Trophoblast cell (in vitro differentiated cells and primary cell): ENCODE results near the gene LRRIQ1.
"Not testable (repeated sequence)": the region's sequence is repeated elsewhere in the genome, so short reads cannot be mapped to it uniquely, and the experiment has no call there.

Experiments
- DNase-seq, 2 donors: peaks; one replicate each; pipeline ENCODE4 v3.0.0-alpha.2; 2016
- H2AFZ ChIP-seq: 2 replicates; pipeline ENCODE4 v1.6.1; 2013; ENCODE audit warnings: low read length, moderate library complexity, mild to moderate bottlenecking; ENCODE audit not compliant: insufficient read depth, poor library complexity
- H2AK5ac ChIP-seq: 2 replicates; pipeline ENCODE4 v1.6.1; 2013; ENCODE audit warnings: mild to moderate bottlenecking, low read length
- H2BK120ac ChIP-seq: 2 replicates; pipeline ENCODE4 v1.6.1; 2013; ENCODE audit warnings: low read length, mild to moderate bottlenecking, moderate library complexity; ENCODE audit not compliant: insufficient read depth, poor library complexity
- H2BK12ac ChIP-seq: 2 replicates; pipeline ENCODE4 v1.6.1; 2013; ENCODE audit warnings: mild to moderate bottlenecking, low read length, moderate library complexity
- H2BK5ac ChIP-seq: 2 replicates; pipeline ENCODE4 v1.6.1; 2013; ENCODE audit warnings: low read length, low read depth, moderate library complexity, mild to moderate bottlenecking; ENCODE audit not compliant: poor library complexity
- H3K14ac ChIP-seq: 2 replicates; pipeline ENCODE4 v1.6.1; 2013; ENCODE audit warnings: mild to moderate bottlenecking, low read length
- H3K18ac ChIP-seq: 2 replicates; pipeline ENCODE4 v1.6.1; 2013; ENCODE audit warnings: mild to moderate bottlenecking, low read length
- H3K23ac ChIP-seq: 2 replicates; pipeline ENCODE4 v1.6.1; 2013; ENCODE audit warnings: low read length
- H3K27ac ChIP-seq: 2 replicates; pipeline ENCODE4 v1.5.1; 2013; ENCODE audit warnings: low read depth, mild to moderate bottlenecking, inconsistent platforms, low read length, moderate library complexity
- H3K27me3 ChIP-seq: 2 replicates; pipeline ENCODE4 v1.6.1; 2013; ENCODE audit warnings: inconsistent platforms, mild to moderate bottlenecking, low read length, moderate library complexity; ENCODE audit not compliant: insufficient read depth
- H3K36me3 ChIP-seq, 2 experiments: 1 replicate in 1 of 2; 2 replicates in 1 of 2; pipeline ENCODE4 v1.6.1; 2013; ENCODE audit warnings: low read length in 2 of 2, mild to moderate bottlenecking in 2 of 2, moderate library complexity in 1 of 2; ENCODE audit not compliant: insufficient read depth in 2 of 2, control insufficient read depth in 1 of 2
- H3K4ac ChIP-seq: 2 replicates; pipeline ENCODE4 v1.6.1; 2013; ENCODE audit warnings: low read depth, mild to moderate bottlenecking, low read length, moderate library complexity
- H3K4me1 ChIP-seq, 2 experiments: 1 replicate in 1 of 2; 2 replicates in 1 of 2; pipeline ENCODE4 v1.6.1; 2013; ENCODE audit warnings: low read length in 2 of 2, mild to moderate bottlenecking in 2 of 2, moderate library complexity in 1 of 2; ENCODE audit not compliant: insufficient read depth in 2 of 2, control insufficient read depth in 1 of 2
- H3K4me2 ChIP-seq: 2 replicates; pipeline ENCODE4 v1.6.1; 2013; ENCODE audit warnings: inconsistent platforms, mild to moderate bottlenecking, low read length, moderate library complexity
- H3K4me3 ChIP-seq: 2 replicates; pipeline ENCODE4 v1.5.1; 2013; ENCODE audit warnings: mild to moderate bottlenecking, low read depth, low read length, inconsistent platforms
- H3K79me1 ChIP-seq: one replicate; pipeline ENCODE4 v1.6.1; 2013; ENCODE audit warnings: low read length
- H3K79me2 ChIP-seq: 2 replicates; pipeline ENCODE4 v1.6.1; 2013; ENCODE audit warnings: low read length, mild to moderate bottlenecking; ENCODE audit not compliant: control insufficient read depth, insufficient read depth, poor library complexity
- H3K9ac ChIP-seq: 2 replicates; pipeline ENCODE4 v1.6.1; 2013; ENCODE audit warnings: mild to moderate bottlenecking, low read length
- H3K9me3 ChIP-seq: 2 replicates; pipeline ENCODE4 v1.6.1; 2013; ENCODE audit warnings: low read depth, mild to moderate bottlenecking, control low read depth, inconsistent platforms, low read length; ENCODE audit not compliant: insufficient read depth
- H4K12ac ChIP-seq: 2 replicates; pipeline ENCODE4 v1.6.1; 2013; ENCODE audit warnings: low read depth, mild to moderate bottlenecking, low read length, moderate library complexity
- H4K8ac ChIP-seq: 2 replicates; pipeline ENCODE4 v1.6.1; 2013; ENCODE audit warnings: low read depth, mild to moderate bottlenecking, low read length, moderate library complexity
- H4K91ac ChIP-seq: one replicate; pipeline ENCODE4 v1.6.1; 2013; ENCODE audit warnings: low read depth, mild to moderate bottlenecking, low read length, moderate library complexity
- WGBS: extraction: QIAGEN DNeasy Blood & Tissue Kit; methylation state at CpG from one replicate; pipeline ENCODE4 v1.1.7; 2013; ENCODE audit warnings: missing lambda C conversion rate; ENCODE audit not compliant: insufficient read length, insufficient coverage; ENCODE audit errors: extremely low coverage; 5-methylcytosine and 5-hydroxymethylcytosine counted together

The LRRIQ1 gene

DNA sequence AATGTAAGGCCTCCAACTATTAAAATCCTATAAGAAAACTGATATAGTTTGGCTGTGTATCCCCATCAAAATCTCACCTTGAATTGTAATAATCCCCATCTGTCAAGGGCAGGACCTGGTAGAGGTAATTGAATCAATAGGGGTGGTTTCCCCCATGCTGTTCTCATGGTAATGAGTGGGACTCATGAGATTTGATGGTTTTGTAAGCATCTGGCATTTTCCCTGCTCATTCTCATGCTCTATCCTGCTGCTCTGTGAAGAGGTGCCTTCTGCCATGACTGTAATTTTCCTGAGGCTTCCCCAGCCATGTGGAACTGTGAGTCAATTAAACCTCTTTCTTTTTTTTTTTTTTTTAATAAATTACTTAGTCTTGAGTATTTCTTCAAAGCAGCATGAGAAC, 31.9 kb upstream of the LRRIQ1 start:
- H3K18ac ChIP-seq, result no peak overlapping the region
- H4K91ac ChIP-seq, result no peak overlapping the region
- no peak overlapping the region for H3K23ac ChIP-seq
- no peak for DNase-seq
- H4K8ac ChIP-seq, result no peak overlapping the region
- no peak overlapping the region for H3K14ac ChIP-seq
- no peak overlapping the region for H3K4ac ChIP-seq
- no peak overlapping the region for H2AK5ac ChIP-seq
- no peak overlapping the region for H3K4me2 ChIP-seq
- no peaks in the 10 kb centered on the region for H3K27me3 ChIP-seq
- H3K79me1 ChIP-seq, result no peaks in the 10 kb centered on the region
- H3K9ac ChIP-seq, result no peak overlapping the region
- H2AFZ ChIP-seq, result no peak overlapping the region
- H2BK12ac ChIP-seq, result no peak overlapping the region
- no peaks in the 10 kb centered on the region for H3K79me2 ChIP-seq
- H2BK5ac ChIP-seq, result no peak overlapping the region
- H3K4me3 ChIP-seq, result no peak overlapping the region
- H2BK120ac ChIP-seq, result no peak overlapping the region
- H3K4me1 ChIP-seq, result no peaks in the 10 kb centered on the region
- no peak overlapping the region for H4K12ac ChIP-seq
- H3K36me3 ChIP-seq, result no peaks in the 10 kb centered on the region
- H3K27ac ChIP-seq, result no peak overlapping the region
- H3K9me3 ChIP-seq, result no peaks in the 10 kb centered on the region

DNA sequence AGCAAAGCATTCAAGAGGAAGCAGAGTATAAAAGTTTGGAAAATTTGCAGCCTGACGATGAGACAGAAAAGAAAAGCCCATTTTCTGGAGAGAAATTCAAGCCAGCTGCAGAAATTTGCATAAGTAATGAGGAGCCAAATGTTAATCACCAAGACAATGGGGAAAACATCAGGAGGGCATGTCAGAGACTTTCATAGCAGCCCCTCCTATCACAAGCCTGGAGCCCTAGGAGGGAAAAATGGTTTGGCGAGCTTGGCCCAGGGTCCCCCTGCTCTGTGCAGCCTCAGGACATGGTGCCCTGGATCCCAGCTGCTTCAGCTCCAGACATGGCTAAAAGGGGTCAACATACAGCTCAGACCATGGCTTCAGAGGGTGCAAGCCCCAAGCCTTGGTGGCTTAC, 31.1 kb upstream of the LRRIQ1 start:
- no CpG with 5 or more reads among the region's 2 CpGs for WGBS
- H3K23ac ChIP-seq, result not testable (repeated sequence)

DNA sequence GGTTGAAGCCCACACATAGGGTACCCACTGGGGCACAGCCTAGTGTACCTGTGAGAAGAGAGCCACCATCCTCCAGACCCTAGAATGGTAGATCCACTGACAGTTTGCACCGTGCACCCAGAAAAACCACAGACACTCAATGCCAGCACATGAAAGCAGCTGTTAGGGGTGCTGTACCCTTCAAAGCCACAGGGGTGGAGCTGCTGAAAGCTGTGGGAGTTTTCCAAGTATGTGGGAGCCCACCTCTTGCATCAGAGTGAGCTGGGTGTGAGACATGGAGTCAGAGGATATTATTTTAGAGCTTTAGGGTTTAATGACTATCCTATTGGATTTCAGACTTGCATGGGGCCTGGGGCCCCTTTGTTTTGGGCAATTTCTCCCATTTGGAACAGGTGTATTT, 30.5 kb upstream of the LRRIQ1 start:
- no peak for DNase-seq
- Histone ChIP-seq H2BK12ac (no peak overlapping the region), H3K79me1 (no peaks in the 10 kb centered on the region), H3K4me2 (no peak overlapping the region), H3K23ac (no peak overlapping the region), H2BK120ac (no peak overlapping the region), H2BK5ac (no peak overlapping the region), H3K4ac (no peak overlapping the region), H3K36me3 (no peaks in the 10 kb centered on the region), H4K91ac (no peak overlapping the region), H3K4me1 (no peaks in the 10 kb centered on the region), H3K9me3 (no peaks in the 10 kb centered on the region), H3K79me2 (no peaks in the 10 kb centered on the region), H3K18ac (no peak overlapping the region), H4K8ac (no peak overlapping the region), H3K9ac (no peak overlapping the region), H4K12ac (no peak overlapping the region), H3K27me3 (no peaks in the 10 kb centered on the region), H2AK5ac (no peak overlapping the region), H3K27ac (no peak overlapping the region), H2AFZ (no peak overlapping the region), H3K14ac (no peak overlapping the region), H3K4me3 (no peak overlapping the region)
- WGBS, result no CpG with 5 or more reads among the region's 1 CpG

More for the DNA sequence above, 31.1 kb upstream of the LRRIQ1 start:
- H3K36me3 ChIP-seq, H3K27ac ChIP-seq, H3K14ac ChIP-seq, H3K4me1 ChIP-seq, H3K4me2 ChIP-seq, H3K9me3 ChIP-seq, H3K79me1 ChIP-seq, H2BK5ac ChIP-seq, H2BK12ac ChIP-seq, H3K4me3 ChIP-seq, H3K4ac ChIP-seq, H2BK120ac ChIP-seq, DNase-seq, H2AK5ac ChIP-seq, H3K27me3 ChIP-seq, H3K79me2 ChIP-seq, H4K8ac ChIP-seq, H3K18ac ChIP-seq, H4K91ac ChIP-seq, H4K12ac ChIP-seq, H2AFZ ChIP-seq: not testable (repeated sequence)
- H3K9ac ChIP-seq, result peak overlapping the region; percentile 47

DNA sequence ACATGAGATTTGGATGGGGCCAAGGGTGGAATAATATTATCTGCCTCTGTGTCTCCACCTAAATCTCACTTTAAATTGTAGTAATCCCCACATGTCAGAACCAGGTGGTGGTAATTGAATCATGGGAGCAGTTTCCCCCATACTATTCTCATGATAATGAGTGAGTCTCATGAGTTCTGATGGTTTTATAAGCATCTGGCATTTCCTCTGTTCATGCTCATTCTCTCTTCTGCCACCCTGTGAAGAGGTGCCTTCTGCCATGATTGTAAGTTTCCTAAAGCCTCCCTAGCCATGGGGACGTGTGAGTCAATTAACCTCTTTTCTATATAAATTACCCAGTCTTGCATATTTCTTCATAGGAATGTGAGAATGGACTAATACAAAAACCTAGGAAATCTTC, 29.9 kb upstream of the LRRIQ1 start:
- H2BK12ac ChIP-seq, result no peak overlapping the region
- H3K79me1 ChIP-seq, result no peaks in the 10 kb centered on the region
- no peak overlapping the region for H3K23ac ChIP-seq
- no peak overlapping the region for H2AK5ac ChIP-seq
- DNase-seq, result no peak
- H3K18ac ChIP-seq, result no peak overlapping the region
- H3K79me2 ChIP-seq, result no peaks in the 10 kb centered on the region
- no peak overlapping the region for H4K8ac ChIP-seq
- H3K36me3 ChIP-seq, result no peaks in the 10 kb centered on the region
- H2AFZ ChIP-seq, result no peak overlapping the region
- H2BK5ac ChIP-seq, result no peak overlapping the region
- no CpG with 5 or more reads among the region's 1 CpG for WGBS
- H3K4me1 ChIP-seq, result no peaks in the 10 kb centered on the region
- H3K27me3 ChIP-seq, result no peaks in the 10 kb centered on the region
- H3K4me3 ChIP-seq, result no peak overlapping the region
- no peak overlapping the region for H2BK120ac ChIP-seq
- H3K4ac ChIP-seq, result no peak overlapping the region
- no peak overlapping the region for H3K9ac ChIP-seq
- H4K91ac ChIP-seq, result no peak overlapping the region
- no peaks in the 10 kb centered on the region for H3K9me3 ChIP-seq
- no peak overlapping the region for H3K4me2 ChIP-seq
- no peak overlapping the region for H3K14ac ChIP-seq
- no peak overlapping the region for H3K27ac ChIP-seq
- no peak overlapping the region for H4K12ac ChIP-seq

DNA sequence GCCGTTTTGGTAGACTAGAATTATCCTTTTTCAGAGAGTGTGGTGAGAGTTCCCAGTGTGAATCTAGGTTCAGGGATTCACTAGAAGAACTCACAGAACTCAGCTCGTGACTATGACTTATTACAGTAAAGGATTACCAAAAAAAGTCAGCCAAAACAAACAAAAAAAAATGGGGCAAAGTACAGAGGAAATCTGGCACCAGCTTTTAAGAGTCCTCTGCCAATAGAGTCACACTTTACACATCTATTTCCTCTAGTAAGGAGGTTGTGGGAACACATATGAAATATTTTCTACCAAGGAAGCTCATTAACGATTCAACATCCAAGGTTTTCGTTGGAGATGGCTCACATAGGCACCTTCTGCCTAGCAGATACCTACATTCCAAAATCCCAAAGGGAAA, 28.3 kb upstream of the LRRIQ1 start:
- Histone ChIP-seq H2AK5ac (no peak overlapping the region), H3K4me1 (no peaks in the 10 kb centered on the region), H3K9ac (no peak overlapping the region), H3K9me3 (no peaks in the 10 kb centered on the region), H4K91ac (no peak overlapping the region), H3K4ac (no peak overlapping the region), H3K14ac (no peak overlapping the region), H3K4me2 (no peak overlapping the region), H2BK120ac (no peak overlapping the region), H3K23ac (no peak overlapping the region), H3K27me3 (no peaks in the 10 kb centered on the region), H4K8ac (no peak overlapping the region), H2BK5ac (no peak overlapping the region), H2AFZ (no peak overlapping the region), H4K12ac (no peak overlapping the region), H3K4me3 (no peak overlapping the region), H3K18ac (no peak overlapping the region), H2BK12ac (no peak overlapping the region), H3K79me2 (no peaks in the 10 kb centered on the region), H3K79me1 (no peaks in the 10 kb centered on the region), H3K36me3 (no peaks in the 10 kb centered on the region), H3K27ac (no peak overlapping the region)
- no CpG with 5 or more reads among the region's 4 CpGs for WGBS
- DNase-seq, result no peak
